Uterus (tissue), 4 donors: ENCODE measurements around the gene NAA40. TPM values are rescaled to one million over a fixed set of nuclear protein-coding genes. Genes with fewer than 3 reads are reported as not detected.

ENCODE experiments used
- DNase-seq, 2 donors: peaks; one replicate each; pipeline ENCODE4 v3.0.0-alpha.2; 2019 to 2020
- H3K27ac ChIP-seq, 2 donors: fragments of 200-600 bp; sonication (generic); 1 replicate in 1 of 2; 2 replicates in 1 of 2; pipeline ENCODE4 v1.5.1; 2016 to 2018
- H3K27me3 ChIP-seq, 2 donors: fragments of 200-600 bp; sonication (generic); one replicate each; pipeline ENCODE4 v1.5.1; 2018 to 2019; ENCODE audit warnings: control low read depth in 1 of 2
- H3K36me3 ChIP-seq, 2 donors: fragments of 200-600 bp; sonication (generic); one replicate each; pipeline ENCODE4 v1.5.1; 2019; ENCODE audit warnings: control low read depth in 1 of 2
- H3K4me1 ChIP-seq, 2 donors: fragments of 200-600 bp; sonication (generic); one replicate each; pipeline ENCODE4 v1.5.1; 2018 to 2019; ENCODE audit warnings: control low read depth in 1 of 2
- H3K4me3 ChIP-seq, 2 donors: fragments of 200-600 bp; sonication (generic); 1 replicate in 1 of 2; 2 replicates in 1 of 2; pipeline ENCODE4 v1.5.1; 2018 to 2019; ENCODE audit warnings: mild to moderate bottlenecking in 1 of 2
- H3K9me3 ChIP-seq, 2 donors: fragments of 200-600 bp; sonication (generic); one replicate each; pipeline ENCODE4 v1.5.1; 2019; ENCODE audit warnings: control low read depth in 1 of 2
- POLR2A ChIP-seq, 2 donors: fragments of 450-650 bp; IDR thresholded peaks; one replicate each; pipeline ENCODE4 v1.6.1; 2016; ENCODE audit warnings: antibody characterized with exemption in 2 of 2, mild to moderate bottlenecking in 1 of 2, moderate library complexity in 1 of 2
- intact Hi-C: fragments of 100-400 bp; cut with DNase I; formaldehyde crosslinking; loops from one replicate; pipeline ENCODE4 v1.15.1; 2023; ENCODE audit warnings: low total_unique reads
- total RNA-seq, 4 donors: library from RNA; depleted of rRNA in 3 of 4; stranded (reverse); fragments of >200 nt in 3 of 4; gene quantifications; one replicate each; pipeline versions ENCODE4 v1.1.0 to v1.2.4, GENCODE V29; 2014 to 2023
- TF ChIP-seq, protein P1 (sequence below), 4 experiments: fragments of 200-600 bp in 2 of 4; fragments of 450-650 bp in 2 of 4; sonication (generic) in 2 of 4; IDR thresholded peaks; one replicate each; pipeline ENCODE4 v1.5.1; 2016 to 2019; ENCODE audit warnings: antibody characterized with exemption in 4 of 4, mild to moderate bottlenecking in 2 of 4, moderate library complexity in 1 of 4
- donor health status: DM: yes; HTN: yes; CAD: no.

NAA40 gene
- total RNA-seq, 4 donors from 2014 or later: 2.1 to 17.8 (median 9.2) TPM

DNA sequence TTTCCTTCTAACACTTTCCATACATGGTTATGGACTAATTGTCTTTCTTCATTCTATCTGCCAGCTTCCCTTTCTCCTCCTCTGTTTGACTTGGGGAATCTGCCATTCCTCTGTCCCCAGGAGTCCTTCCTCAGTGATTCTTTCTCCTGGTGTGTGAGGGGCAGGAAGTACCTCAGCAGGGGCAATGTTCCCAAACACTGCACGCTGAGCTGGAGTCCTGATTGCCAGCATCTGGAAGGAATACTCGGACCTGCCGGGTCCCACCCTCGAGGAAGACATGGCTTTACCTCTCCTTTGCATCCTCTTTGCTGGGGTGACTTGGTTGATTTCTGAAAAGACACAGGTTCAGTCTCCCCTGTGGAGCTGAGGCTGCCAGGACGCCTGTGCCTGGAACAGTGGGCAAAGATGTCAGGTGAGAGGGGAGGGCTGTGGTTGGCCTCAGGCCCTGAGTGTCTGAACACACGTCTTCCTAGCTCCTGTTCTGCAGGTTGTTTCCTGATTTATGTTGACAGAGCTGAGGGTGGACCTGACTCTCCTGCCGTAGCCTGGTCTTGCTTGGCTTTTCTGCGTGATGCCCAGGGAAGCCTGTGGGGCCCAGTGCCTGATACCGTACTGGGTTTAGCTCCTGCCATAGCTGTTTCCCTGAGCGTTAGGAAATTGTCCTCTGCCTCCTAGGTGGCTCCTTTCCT, 39.9 kb downstream of the NAA40 start:
- Histone ChIP-seq H3K36me3 (no peaks in the 10 kb centered on the region), H3K4me1 (peaks cover 0 to 14% of the 10 kb centered on the region in 2 donors), H3K27me3 (no peaks in the 10 kb centered on the region), H3K4me3 (no peak overlapping the region), H3K27ac (no peak overlapping the region), H3K9me3 (no peaks in the 10 kb centered on the region)
- intact Hi-C loops: no loop called here
- DNase-seq: no peak
- no peak for TF ChIP-seq POLR2A (IDR thresholded peaks at IDR 0.05)
- TF ChIP-seq, protein P1, sequence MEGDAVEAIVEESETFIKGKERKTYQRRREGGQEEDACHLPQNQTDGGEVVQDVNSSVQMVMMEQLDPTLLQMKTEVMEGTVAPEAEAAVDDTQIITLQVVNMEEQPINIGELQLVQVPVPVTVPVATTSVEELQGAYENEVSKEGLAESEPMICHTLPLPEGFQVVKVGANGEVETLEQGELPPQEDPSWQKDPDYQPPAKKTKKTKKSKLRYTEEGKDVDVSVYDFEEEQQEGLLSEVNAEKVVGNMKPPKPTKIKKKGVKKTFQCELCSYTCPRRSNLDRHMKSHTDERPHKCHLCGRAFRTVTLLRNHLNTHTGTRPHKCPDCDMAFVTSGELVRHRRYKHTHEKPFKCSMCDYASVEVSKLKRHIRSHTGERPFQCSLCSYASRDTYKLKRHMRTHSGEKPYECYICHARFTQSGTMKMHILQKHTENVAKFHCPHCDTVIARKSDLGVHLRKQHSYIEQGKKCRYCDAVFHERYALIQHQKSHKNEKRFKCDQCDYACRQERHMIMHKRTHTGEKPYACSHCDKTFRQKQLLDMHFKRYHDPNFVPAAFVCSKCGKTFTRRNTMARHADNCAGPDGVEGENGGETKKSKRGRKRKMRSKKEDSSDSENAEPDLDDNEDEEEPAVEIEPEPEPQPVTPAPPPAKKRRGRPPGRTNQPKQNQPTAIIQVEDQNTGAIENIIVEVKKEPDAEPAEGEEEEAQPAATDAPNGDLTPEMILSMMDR (IDR thresholded peaks at IDR 0.05): no peak

DNA sequence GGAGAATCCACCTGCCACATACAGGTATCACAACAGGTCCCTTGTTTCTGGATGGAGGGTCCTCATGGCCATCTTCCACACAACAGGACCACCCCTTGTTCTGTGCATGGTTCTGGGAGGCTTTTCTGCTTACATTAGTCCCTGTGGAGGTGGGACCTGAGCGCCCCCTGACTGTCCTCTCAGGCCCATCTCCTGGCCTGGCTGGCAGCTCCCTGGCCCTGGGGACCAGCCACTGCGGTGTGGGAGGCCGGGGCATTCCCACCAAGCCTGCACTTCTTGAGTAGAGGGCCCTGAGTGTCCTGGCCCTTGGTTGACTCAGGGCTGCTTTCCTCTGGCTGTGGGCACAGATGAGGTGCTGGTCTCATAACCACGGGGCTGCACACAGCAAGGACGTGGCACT, 40.6 kb downstream of the NAA40 start:
- Histone ChIP-seq H3K4me1 (peaks cover 0 to 14% of the 10 kb centered on the region in 2 donors), H3K27ac (no peak overlapping the region), H3K36me3 (no peaks in the 10 kb centered on the region), H3K4me3 (no peak overlapping the region), H3K27me3 (no peaks in the 10 kb centered on the region), H3K9me3 (no peaks in the 10 kb centered on the region)
- no peak for DNase-seq
- intact Hi-C loops: no loop called here
- TF ChIP-seq, protein P1 (IDR thresholded peaks at IDR 0.05): no peak
- TF ChIP-seq POLR2A (IDR thresholded peaks at IDR 0.05): no peak

DNA sequence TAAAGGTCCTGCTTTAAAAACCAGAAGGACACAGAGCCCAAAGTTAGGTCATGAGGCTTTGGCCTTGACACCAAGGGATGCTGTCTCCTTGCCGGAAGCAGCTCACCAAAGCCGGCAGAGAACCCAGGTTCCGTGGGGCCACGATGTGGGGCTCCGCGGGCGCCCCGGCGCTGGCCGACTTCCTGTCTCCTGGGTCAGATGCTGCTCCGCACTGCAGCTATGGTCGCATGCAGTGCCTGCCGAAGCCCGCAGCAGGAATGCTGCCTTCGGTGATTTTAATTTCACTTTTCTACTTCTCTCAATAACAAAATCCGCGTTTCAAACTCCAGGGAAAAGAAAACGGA, 47.0 kb downstream of the NAA40 start:
- intact Hi-C loops: no loop called here
- no peaks in the 10 kb centered on the region for H3K9me3 ChIP-seq
- H3K4me1 ChIP-seq: peaks cover 0 to 7% of the 10 kb centered on the region in 2 donors
- H3K27me3 ChIP-seq: no peaks in the 10 kb centered on the region
- no peak for DNase-seq
- H3K27ac ChIP-seq: peak overlapping the region; percentile 78 to 86
- peak overlapping the region; percentile 82 to 85 for H3K4me3 ChIP-seq
- TF ChIP-seq, protein P1 (IDR thresholded peaks at IDR 0.05): no peak
- no peak for TF ChIP-seq POLR2A (IDR thresholded peaks at IDR 0.05)
- no peaks in the 10 kb centered on the region for H3K36me3 ChIP-seq

DNA sequence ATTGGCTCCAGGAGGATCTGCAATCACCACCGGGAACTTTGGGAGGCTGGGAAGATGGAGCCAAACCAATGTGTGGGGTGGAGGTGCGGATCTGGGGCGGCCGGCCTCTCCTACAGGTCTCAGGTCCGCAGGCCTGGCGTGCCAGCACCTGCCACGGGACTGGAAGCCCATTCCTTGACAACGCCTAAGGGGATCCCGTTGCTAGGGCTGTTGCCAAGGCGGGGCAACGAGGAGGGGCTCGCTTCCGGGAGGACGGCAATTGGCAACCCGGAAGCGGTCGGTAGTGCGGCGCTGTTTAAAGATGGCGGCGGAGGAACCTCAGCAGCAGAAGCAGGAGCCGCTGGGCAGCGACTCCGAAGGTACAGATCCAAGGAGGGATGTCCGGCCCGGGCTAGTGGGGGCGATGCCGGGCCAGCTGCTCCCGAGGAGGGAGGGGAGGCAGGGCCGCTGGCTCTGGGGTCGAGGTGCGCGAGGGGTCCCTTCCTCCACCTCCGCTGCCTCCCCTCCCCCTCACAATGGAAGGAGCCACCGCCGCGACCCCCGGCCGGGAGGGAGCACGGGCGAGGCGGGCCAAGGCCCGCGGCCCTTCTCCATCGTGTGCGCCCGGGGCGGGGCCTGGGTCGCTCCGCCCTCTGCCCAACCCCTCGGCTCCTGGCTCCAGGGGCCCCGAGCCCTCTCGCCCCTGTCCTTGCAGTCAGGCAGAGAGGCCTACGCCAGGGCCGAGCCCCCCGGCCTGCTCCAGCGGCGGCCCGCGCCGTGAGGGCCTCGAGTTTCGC, 47.5 kb downstream of the NAA40 start, which contains the start of gene OTUB1:
Gene OTUB1 (plus strand): TSS at position 283 of the 776 bp plus-strand sequence. CDS start 19 bp downstream, at position 302.
- intact Hi-C loops: no loop called here
- Histone ChIP-seq H3K27ac (peak within 1 kb of the TSS; percentile 78 to 86), H3K36me3 (no peaks in the 10 kb centered on the region), H3K4me3 (peak within 1 kb of the TSS; percentile 82 to 85), H3K27me3 (no peaks in the 10 kb centered on the region), H3K4me1 (peaks cover 0 to 7% of the 10 kb centered on the region in 2 donors), H3K9me3 (no peaks in the 10 kb centered on the region)
- TF ChIP-seq, protein P1 (IDR thresholded peaks at IDR 0.05): no peak
- TF ChIP-seq POLR2A (IDR thresholded peaks at IDR 0.05): peak; percentile 52 to 56
- peak; percentile 87 to 89 for DNase-seq

DNA sequence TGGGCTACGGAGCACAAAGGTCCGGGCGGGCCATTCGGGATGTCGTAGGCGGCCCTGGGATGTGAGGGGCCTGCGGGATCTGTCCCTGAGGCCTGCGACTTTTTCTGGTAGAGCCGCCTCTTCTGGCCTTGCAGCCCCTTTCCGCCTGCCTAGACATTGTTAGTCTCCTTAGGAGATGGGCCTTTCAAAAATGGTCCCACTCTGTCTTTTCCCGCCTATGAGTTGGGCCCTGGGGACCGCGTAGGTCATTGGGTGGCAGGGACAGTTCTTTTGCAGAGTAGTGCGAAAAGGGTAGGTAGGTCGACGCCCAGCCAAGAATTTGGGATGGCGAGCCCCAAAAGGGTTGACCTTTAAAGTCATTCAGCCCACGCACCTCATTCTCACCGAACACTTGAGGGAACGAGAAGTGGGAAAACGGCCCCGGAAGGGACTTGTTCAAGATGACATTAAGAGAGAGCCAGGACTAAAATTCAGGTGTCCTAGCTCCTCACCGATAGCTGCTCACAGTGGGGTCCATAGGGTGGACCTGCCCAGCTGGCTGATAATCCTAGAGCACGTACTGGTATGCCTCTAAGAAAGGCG, 48.2 kb downstream of the NAA40 start:
- intact Hi-C loops: no loop called here
- H3K27me3 ChIP-seq: no peaks in the 10 kb centered on the region
- no peak for DNase-seq
- H3K36me3 ChIP-seq: no peaks in the 10 kb centered on the region
- TF ChIP-seq, protein P1 (IDR thresholded peaks at IDR 0.05): no peak
- TF ChIP-seq POLR2A (IDR thresholded peaks at IDR 0.05): no peak
- no peaks in the 10 kb centered on the region for H3K9me3 ChIP-seq
- H3K27ac ChIP-seq: peak overlapping the region; percentile 78 to 86
- H3K4me1 ChIP-seq: peaks cover 0 to 7% of the 10 kb centered on the region in 2 donors
- peak overlapping the region; percentile 82 to 85 for H3K4me3 ChIP-seq
